Breast epithelium (tissue), 3 donors: ENCODE results near the gene RRAS2.

ENCODE experiments used
- POLR2AphosphoS5 ChIP-seq, 3 donors: sonication (generic); formaldehyde crosslinking; IDR thresholded peaks; one replicate each; pipeline ENCODE4 v1.6.1; 2017; ENCODE audit warnings: antibody characterized with exemption in 3 of 3
- TF ChIP-seq, protein P1 (sequence below), 3 donors: fragments of 450-650 bp; IDR thresholded peaks; one replicate each; pipeline ENCODE4 v1.5.1; 2016 to 2017; ENCODE audit warnings: antibody characterized with exemption in 3 of 3, mild to moderate bottlenecking in 3 of 3, moderate library complexity in 3 of 3

DNA sequence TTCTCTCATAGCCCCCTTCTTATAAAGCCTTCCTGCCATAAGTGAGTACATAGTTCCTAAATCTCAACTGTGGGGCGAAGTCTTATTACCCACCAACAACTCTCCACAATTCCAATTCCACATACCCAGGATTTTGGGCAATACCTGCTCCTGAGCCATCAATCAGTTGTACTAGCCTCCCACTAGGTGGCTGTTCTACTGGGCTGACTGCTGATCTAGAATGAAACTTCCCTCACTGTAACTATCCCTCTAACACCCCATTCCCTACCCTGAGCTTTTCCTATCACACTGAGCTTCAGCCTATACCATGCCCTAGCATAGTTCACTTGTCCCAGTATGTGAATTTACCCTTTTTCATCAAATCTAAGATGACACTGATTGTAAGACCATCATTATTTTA, 52.5 kb downstream of the RRAS2 start:
- TF ChIP-seq, protein P1, sequence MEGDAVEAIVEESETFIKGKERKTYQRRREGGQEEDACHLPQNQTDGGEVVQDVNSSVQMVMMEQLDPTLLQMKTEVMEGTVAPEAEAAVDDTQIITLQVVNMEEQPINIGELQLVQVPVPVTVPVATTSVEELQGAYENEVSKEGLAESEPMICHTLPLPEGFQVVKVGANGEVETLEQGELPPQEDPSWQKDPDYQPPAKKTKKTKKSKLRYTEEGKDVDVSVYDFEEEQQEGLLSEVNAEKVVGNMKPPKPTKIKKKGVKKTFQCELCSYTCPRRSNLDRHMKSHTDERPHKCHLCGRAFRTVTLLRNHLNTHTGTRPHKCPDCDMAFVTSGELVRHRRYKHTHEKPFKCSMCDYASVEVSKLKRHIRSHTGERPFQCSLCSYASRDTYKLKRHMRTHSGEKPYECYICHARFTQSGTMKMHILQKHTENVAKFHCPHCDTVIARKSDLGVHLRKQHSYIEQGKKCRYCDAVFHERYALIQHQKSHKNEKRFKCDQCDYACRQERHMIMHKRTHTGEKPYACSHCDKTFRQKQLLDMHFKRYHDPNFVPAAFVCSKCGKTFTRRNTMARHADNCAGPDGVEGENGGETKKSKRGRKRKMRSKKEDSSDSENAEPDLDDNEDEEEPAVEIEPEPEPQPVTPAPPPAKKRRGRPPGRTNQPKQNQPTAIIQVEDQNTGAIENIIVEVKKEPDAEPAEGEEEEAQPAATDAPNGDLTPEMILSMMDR (IDR thresholded peaks at IDR 0.05): no peak
- no peak for TF ChIP-seq POLR2AphosphoS5 (IDR thresholded peaks at IDR 0.05)
